Lower leg skin (tissue), 3 donors: ENCODE measurements around the gene PIEZO2.

ENCODE experiments used
- CTCF ChIP-seq, 3 donors: fragments of 450-650 bp; IDR thresholded peaks; one replicate each; pipeline ENCODE4 v1.5.1; 2016; ENCODE audit warnings: antibody characterized with exemption in 3 of 3, mild to moderate bottlenecking in 3 of 3, moderate library complexity in 2 of 3
- POLR2A ChIP-seq, 2 donors: fragments of 450-650 bp; IDR thresholded peaks; one replicate each; pipeline ENCODE4 v1.6.1; 2016 to 2017; ENCODE audit warnings: antibody characterized with exemption in 2 of 2, mild to moderate bottlenecking in 1 of 2, moderate library complexity in 1 of 2

GRCh38 chr18:11147371-11147951 lies 1.9 kb downstream of the PIEZO2 start:
- TF ChIP-seq CTCF (IDR thresholded peaks at IDR 0.05) = no peak
- no peak for TF ChIP-seq POLR2A (IDR thresholded peaks at IDR 0.05)
